Endothelial cell (in vitro differentiated cells): ENCODE data around the gene UBL3. TPM values are rescaled to one million over a fixed set of nuclear protein-coding genes. Genes with fewer than 3 reads are reported as not detected.

ENCODE experiments used
- DNase-seq: peaks from one replicate; pipeline ENCODE4 v3.0.0; 2021; ENCODE audit warnings: low spot score
- H3K27ac Mint-ChIP-seq: one replicate; pipeline ENCODE4 v1.8.0; 2021; ENCODE audit warnings: mixed read lengths, inconsistent platforms; ENCODE audit not compliant: unreplicated experiment
- H3K27me3 Mint-ChIP-seq: one replicate; pipeline ENCODE4 v1.8.0; 2021; ENCODE audit warnings: mild to moderate bottlenecking, moderate library complexity, mixed read lengths, inconsistent platforms; ENCODE audit not compliant: unreplicated experiment
- H3K36me3 Mint-ChIP-seq: one replicate; pipeline ENCODE4 v1.8.0; 2021; ENCODE audit warnings: mild to moderate bottlenecking, low read depth, mixed read lengths, inconsistent platforms; ENCODE audit not compliant: unreplicated experiment
- H3K4me1 Mint-ChIP-seq: one replicate; pipeline ENCODE4 v1.8.0; 2021; ENCODE audit warnings: mild to moderate bottlenecking, mixed read lengths, inconsistent platforms; ENCODE audit not compliant: unreplicated experiment
- H3K4me3 Mint-ChIP-seq: one replicate; pipeline ENCODE4 v1.8.0; 2021; ENCODE audit warnings: mild to moderate bottlenecking, mixed read lengths, inconsistent platforms; ENCODE audit not compliant: unreplicated experiment
- H3K9me3 Mint-ChIP-seq: one replicate; pipeline ENCODE4 v1.8.0; 2021; ENCODE audit warnings: mixed read lengths, inconsistent platforms; ENCODE audit not compliant: unreplicated experiment
- CTCF ChIP-seq: fragments of 200-600 bp; sonication (generic); IDR thresholded peaks from one replicate; pipeline ENCODE4 v1.5.0; 2021; ENCODE audit warnings: antibody characterized with exemption; ENCODE audit not compliant: unreplicated experiment
- total RNA-seq: library from RNA; stranded (reverse); fragmentation: NEBNext Ultra II Directional; extraction: Animal tissue kit (Norgen Biotek cat#: 25700); gene quantifications from one replicate; pipeline ENCODE4 v1.2.1, GENCODE V29; 2021; ENCODE audit not compliant: unreplicated experiment

The UBL3 gene
- total RNA-seq, 1 donor from 2014 or later = 17.1 TPM

- H3K9me3 Mint-ChIP-seq = no peaks in the 10 kb centered on the region
- DNase-seq = no peak
- no peaks in the 10 kb centered on the region for H3K4me1 Mint-ChIP-seq
- H3K27me3 Mint-ChIP-seq = peaks cover 2% of the 10 kb centered on the region
- no peak for TF ChIP-seq CTCF
- no peaks in the 10 kb centered on the region for H3K36me3 Mint-ChIP-seq
- no peak overlapping the region for H3K27ac Mint-ChIP-seq
- H3K4me3 Mint-ChIP-seq = no peak overlapping the region
Measured at GRCh38 chr13:29808264-29808663, 42.2 kb downstream of the UBL3 start.

GRCh38 chr13:29805994-29806979, 44.1 kb downstream of the UBL3 start:
- H3K4me3 Mint-ChIP-seq = no peak overlapping the region
- no peak overlapping the region for H3K27ac Mint-ChIP-seq
- no peak for DNase-seq
- no peaks in the 10 kb centered on the region for H3K4me1 Mint-ChIP-seq
- peaks cover 2% of the 10 kb centered on the region for H3K27me3 Mint-ChIP-seq
- H3K9me3 Mint-ChIP-seq = no peaks in the 10 kb centered on the region
- H3K36me3 Mint-ChIP-seq = no peaks in the 10 kb centered on the region
- TF ChIP-seq CTCF = no peak

DNA sequence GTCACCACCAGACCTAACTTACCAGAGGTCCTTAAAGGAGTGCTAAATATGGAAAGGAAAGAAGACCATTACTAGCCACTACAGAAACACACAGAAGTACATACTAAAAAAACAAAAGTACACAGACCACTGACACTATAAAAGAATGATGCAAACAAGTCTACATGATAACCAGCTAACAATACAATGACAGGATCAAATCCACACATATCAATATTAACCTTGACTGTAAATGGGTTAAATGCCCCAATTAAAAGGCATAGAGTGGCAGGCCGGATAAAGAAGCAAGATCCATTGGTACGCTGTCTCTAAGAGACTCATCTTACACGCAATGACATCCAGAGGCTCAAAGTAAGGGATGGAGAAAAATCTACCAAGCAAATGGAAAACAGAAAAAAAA, 47.2 kb downstream of the UBL3 start:
- no peak for DNase-seq
- TF ChIP-seq CTCF = no peak
- Mint-ChIP-seq H3K4me3 (no peak overlapping the region), H3K4me1 (peaks cover 5% of the 10 kb centered on the region), H3K27ac (no peak overlapping the region), H3K36me3 (no peaks in the 10 kb centered on the region), H3K9me3 (no peaks in the 10 kb centered on the region), H3K27me3 (no peaks in the 10 kb centered on the region)

- Mint-ChIP-seq H3K27ac (no peak overlapping the region), H3K36me3 (no peaks in the 10 kb centered on the region), H3K4me1 (peaks cover 5% of the 10 kb centered on the region), H3K27me3 (no peaks in the 10 kb centered on the region), H3K9me3 (no peaks in the 10 kb centered on the region), H3K4me3 (no peak overlapping the region)
- DNase-seq = no peak
- TF ChIP-seq CTCF = no peak
Measured at GRCh38 chr13:29802621-29803020, 47.8 kb downstream of the UBL3 start.

DNA sequence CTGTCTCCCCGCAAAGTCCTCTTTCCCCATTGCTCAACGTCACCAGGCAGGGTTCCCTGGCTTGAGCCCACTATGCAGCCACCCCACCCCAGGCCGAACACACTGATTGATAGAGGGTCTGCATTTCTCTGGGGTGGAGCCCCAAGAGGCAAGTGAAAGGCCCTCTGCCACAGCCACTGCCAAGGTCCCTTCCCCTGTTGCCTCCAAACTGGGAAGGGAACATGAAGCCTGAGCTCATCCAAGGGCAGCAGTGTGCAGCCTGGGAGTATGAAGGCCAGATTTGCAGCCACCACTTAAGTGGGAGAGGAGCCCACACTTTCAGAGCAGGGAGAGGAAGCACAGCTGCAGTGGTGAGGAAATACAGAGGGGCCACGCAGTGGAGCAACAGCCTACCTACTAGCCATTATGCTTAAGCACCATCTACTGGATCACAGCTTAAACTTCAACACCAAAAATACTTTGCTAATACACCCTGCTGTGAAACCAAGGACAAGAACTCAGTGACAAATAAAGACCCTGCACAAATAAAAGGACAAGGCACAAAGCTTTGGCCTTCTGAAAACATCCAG, 48.6 kb downstream of the UBL3 start:
- H3K36me3 Mint-ChIP-seq = no peaks in the 10 kb centered on the region
- peak overlapping the region; percentile 23 for H3K27ac Mint-ChIP-seq
- peaks cover 5% of the 10 kb centered on the region for H3K4me1 Mint-ChIP-seq
- DNase-seq = no peak
- no peak overlapping the region for H3K4me3 Mint-ChIP-seq
- no peak for TF ChIP-seq CTCF
- no peaks in the 10 kb centered on the region for H3K27me3 Mint-ChIP-seq
- no peaks in the 10 kb centered on the region for H3K9me3 Mint-ChIP-seq
